HCT116 (cell line): ENCODE measurements around the gene GFOD2. TPM values are rescaled to one million over a fixed set of nuclear protein-coding genes. Genes with fewer than 3 reads are reported as not detected.

ENCODE experiments used
- ATAC-seq: fragments of 200-7000 bp; cut with Tn5 transposase; 2 replicates; pipeline ENCODE4 v1.9.1; 2020; ENCODE audit warnings: mild to moderate bottlenecking, moderate library complexity
- BruUV-seq: library from RNA; stranded (reverse); fragments of 400-500 nt; replicated peaks from 2 replicates; lab custom pipeline; 2021; lab: Mats Ljungman, UMichigan
- CTCF ChIA-PET: fragments of 300-600 bp; sonication (Branson Sonifier 250); formaldehyde crosslinking; loops from one replicate; lab custom pipeline; 2021; ENCODE audit warnings: antibody characterized with exemption; lab: Charles Lee
- POLR2A ChIA-PET: fragments of 300-600, 350-600 bp; sonication (Branson Sonifier 250); formaldehyde crosslinking; loops from one replicate; lab custom pipeline; 2021; ENCODE audit warnings: antibody characterized with exemption; lab: Charles Lee
- RAD21 ChIA-PET, 2 experiments: fragments of 300-600 bp; sonication (Branson Sonifier 250); formaldehyde crosslinking; loops; one replicate each; lab custom pipeline; 2023; ENCODE audit warnings: low total read pairs in 2 of 2; ENCODE audit not compliant: uncharacterized antibody in 2 of 2, unreplicated experiment in 2 of 2, low non-redundant PET in 1 of 2; lab: Charles Lee
- DNase-seq: peaks from one replicate; pipeline ENCODE4 v3.0.0-alpha.2; 2010; ENCODE audit warnings: low read depth, low spot score
- H2AFZ ChIP-seq: fragments of 200-600 bp; shearing (Covaris generic), sonication (generic); 2 replicates; pipeline ENCODE4 v1.6.1; 2017; ENCODE audit warnings: low read depth, mixed run types, mixed read lengths, antibody characterized with exemption, low read length; ENCODE audit not compliant: poor library complexity, severe bottlenecking
- H3K27ac ChIP-seq: 2 replicates; pipeline ENCODE4 v1.5.1; 2012; ENCODE audit warnings: low read depth, low read length
- H3K27me3 ChIP-seq: fragments of 200-600 bp; sonication (generic); 2 replicates; pipeline ENCODE4 v1.6.1; 2016; ENCODE audit warnings: mixed run types, low read length, mixed read lengths; ENCODE audit not compliant: insufficient read depth
- H3K36me3 ChIP-seq, 2 experiments: fragments of 200-500 bp in 1 of 2; fragments of 200-600 bp in 1 of 2; sonication (Bioruptor generic) in 1 of 2; sonication (generic) in 1 of 2; 2 replicates each; pipeline versions ENCODE4 v1.5.1 to v1.6.1; 2014 to 2016; ENCODE audit warnings: low read length in 2 of 2, inconsistent platforms in 1 of 2, mixed read lengths in 1 of 2, mixed run types in 1 of 2; ENCODE audit not compliant: insufficient read depth in 2 of 2, control insufficient read depth in 1 of 2
- H3K4me1 ChIP-seq, 2 experiments: fragments of 200-600 bp in 1 of 2; sonication (generic) in 1 of 2; 2 replicates each; pipeline versions ENCODE4 v1.5.1 to v1.6.1; 2012 to 2017; ENCODE audit warnings: low read length in 2 of 2, inconsistent platforms in 1 of 2, mild to moderate bottlenecking in 1 of 2, mixed read lengths in 1 of 2, mixed run types in 1 of 2, moderate library complexity in 1 of 2; ENCODE audit not compliant: insufficient read depth in 2 of 2, control insufficient read depth in 1 of 2
- H3K4me2 ChIP-seq: fragments of 200-600 bp; sonication (generic); 2 replicates; pipeline ENCODE4 v1.6.1; 2017; ENCODE audit warnings: mixed run types, low read length, mixed read lengths
- H3K4me3 ChIP-seq, 2 experiments: fragments of 200-600 bp in 1 of 2; sonication (generic) in 1 of 2; replicated peaks in 1 of 2; 2 replicates each; pipeline ENCODE4 v1.5.1; 2011 to 2016; ENCODE audit warnings: low read length in 2 of 2, control low read depth in 1 of 2, low read depth in 1 of 2, mild to moderate bottlenecking in 1 of 2, mixed read lengths in 1 of 2, mixed run types in 1 of 2
- H3K79me2 ChIP-seq: fragments of 200-600 bp; sonication (generic); 2 replicates; pipeline ENCODE4 v1.6.1; 2017; ENCODE audit warnings: mild to moderate bottlenecking, mixed run types, low read length, moderate library complexity, mixed read lengths; ENCODE audit not compliant: insufficient read depth
- H3K9ac ChIP-seq: fragments of 200-600 bp; sonication (generic); 2 replicates; pipeline ENCODE4 v1.6.1; 2016; ENCODE audit warnings: low read length, mixed read lengths
- H3K9me2 ChIP-seq: fragments of 200-600 bp; sonication (generic), shearing (Covaris generic); 2 replicates; pipeline ENCODE4 v1.6.1; 2017; ENCODE audit warnings: mixed run types, mild to moderate bottlenecking, moderate library complexity; ENCODE audit not compliant: insufficient read depth
- H3K9me3 ChIP-seq, 2 experiments: fragments of 200-500 bp in 1 of 2; fragments of 200-600 bp in 1 of 2; sonication (Bioruptor generic) in 1 of 2; sonication (generic) in 1 of 2; 2 replicates each; pipeline ENCODE4 v1.6.1; 2014 to 2017; ENCODE audit warnings: low read length in 2 of 2, mixed read lengths in 2 of 2, inconsistent platforms in 1 of 2, low read depth in 1 of 2, mild to moderate bottlenecking in 1 of 2, mixed run types in 1 of 2, moderate library complexity in 1 of 2; ENCODE audit not compliant: control insufficient read depth in 1 of 2, insufficient read depth in 1 of 2
- H4K20me1 ChIP-seq: fragments of 200-600 bp; sonication (generic), shearing (Covaris generic); 2 replicates; pipeline ENCODE4 v1.6.1; 2017; ENCODE audit warnings: mixed run types, mild to moderate bottlenecking, moderate library complexity; ENCODE audit not compliant: insufficient read depth
- CBX3 ChIP-seq: IDR thresholded peaks from 2 replicates; pipeline ENCODE4 v1.6.1; 2012; ENCODE audit warnings: low read depth
- CTCF ChIP-seq, 3 experiments: fragments of 200-600 bp in 1 of 3; sonication (generic) in 1 of 3; IDR thresholded peaks in 2 of 3; conservative IDR thresholded peaks in 1 of 3; 2 replicates each; pipeline ENCODE4 v1.5.1; 2012 to 2017; ENCODE audit warnings: low read depth in 2 of 3, low read length in 2 of 3, antibody characterized with exemption in 1 of 3, borderline replicate concordance in 1 of 3, control low read depth in 1 of 3, mild to moderate bottlenecking in 1 of 3, mixed read lengths in 1 of 3, mixed run types in 1 of 3, moderate library complexity in 1 of 3; ENCODE audit not compliant: insufficient read depth in 1 of 3
- ELF1 ChIP-seq: IDR thresholded peaks from 2 replicates; pipeline ENCODE4 v1.6.1; 2012; ENCODE audit warnings: low read depth, borderline replicate concordance
- EZH2 ChIP-seq: fragments of 200-600 bp; sonication (generic); IDR thresholded peaks from 2 replicates; pipeline ENCODE4 v1.6.1; 2017; ENCODE audit warnings: antibody characterized with exemption, mixed run types
- EZH2phosphoT487 ChIP-seq: fragments of 200-600 bp; IDR thresholded peaks from 2 replicates; pipeline ENCODE4 v1.6.1; 2018; ENCODE audit warnings: antibody characterized with exemption, borderline replicate concordance
- FOSL1 ChIP-seq: IDR thresholded peaks from 2 replicates; pipeline ENCODE4 v1.6.1; 2012; ENCODE audit warnings: low read depth
- MAX ChIP-seq: IDR thresholded peaks from 2 replicates; pipeline ENCODE4 v1.6.1; 2012
- POLR2A ChIP-seq: IDR thresholded peaks from 2 replicates; pipeline ENCODE4 v1.7.0; 2011; ENCODE audit warnings: borderline replicate concordance; ENCODE audit not compliant: insufficient read depth, insufficient read length; ENCODE audit errors: extremely low read depth
- REST ChIP-seq: IDR thresholded peaks from 2 replicates; pipeline ENCODE4 v1.6.1; 2012; ENCODE audit warnings: low read depth
- SRF ChIP-seq: IDR thresholded peaks from 2 replicates; pipeline ENCODE4 v1.6.1; 2012; ENCODE audit warnings: low read depth
- YY1 ChIP-seq: IDR thresholded peaks from 2 replicates; pipeline ENCODE4 v1.6.1; 2011; ENCODE audit warnings: low read length, low read depth, moderate library complexity, mild to moderate bottlenecking; ENCODE audit not compliant: insufficient replicate concordance; ENCODE audit errors: extremely low read depth
- ZBTB33 ChIP-seq: IDR thresholded peaks from 2 replicates; pipeline ENCODE4 v1.6.1; 2011; ENCODE audit warnings: mild to moderate bottlenecking, low read length, moderate library complexity; ENCODE audit not compliant: insufficient replicate concordance; ENCODE audit errors: extremely low read depth
- ZFX ChIP-seq: fragments of 450-650 bp; IDR thresholded peaks from 2 replicates; pipeline ENCODE4 v1.6.1; 2017
- intact Hi-C: fragments of 100-400 bp; cut with micrococcal nuclease; formaldehyde crosslinking; loops from 2 replicates; pipeline ENCODE4 v1.10.0; 2022
- total RNA-seq: library from RNA; stranded (reverse); gene quantifications from one replicate; pipeline ENCODE4 v1.2.1, GENCODE V29; 2021; ENCODE audit not compliant: unreplicated experiment

Gene GFOD2
- total RNA-seq, 1 experiment from 2014 or later, result 17.4 TPM

GRCh38 chr16:67758966-67759365 lies 39.9 kb upstream of the GFOD2 start (continued):
- TF ChIP-seq CTCF (IDR thresholded peaks at IDR 0.05 in 2 of 3, conservative IDR thresholded peaks at IDR 0.05 in 1 of 3; ENCODE audit: borderline replicate concordance in 1 of 3, insufficient read depth in 1 of 3, low read depth in 2 of 3, low read length in 2 of 3) (no peak), YY1 (no peak), POLR2A (no peak), SRF (no peak), ZFX (no peak), FOSL1 (no peak)
- TF ChIP-seq, all 23 proteins: peak for 0

- H3K36me3 ChIP-seq, result no peaks in the 10 kb centered on the region
- no peak for DNase-seq
- POLR2A ChIA-PET, result no interaction called here
- no peaks in the 10 kb centered on the region for H3K79me2 ChIP-seq
- H3K4me2 ChIP-seq, result no peak overlapping the region
- H4K20me1 ChIP-seq, result no peaks in the 10 kb centered on the region
- no peak overlapping the region for H3K4me3 ChIP-seq
- peaks cover 0 to 7% of the 10 kb centered on the region in 2 experiments; a peak in 2 of 4 replicates for H3K4me1 ChIP-seq
- CTCF ChIA-PET, result no interaction called here
- RAD21 ChIA-PET, result no interaction called here
- BruUV-seq, result no TSS peak
- no peak overlapping the region for H2AFZ ChIP-seq
- no peaks in the 10 kb centered on the region for H3K9me2 ChIP-seq
- H3K27me3 ChIP-seq, result no peaks in the 10 kb centered on the region
- H3K27ac ChIP-seq, result no peak overlapping the region
- no peaks in the 10 kb centered on the region for H3K9me3 ChIP-seq
- intact Hi-C loops, result no loop called here
- ATAC-seq, result no peak
- H3K9ac ChIP-seq, result no peak overlapping the region
- TF ChIP-seq FOSL1, result no peak
- TF ChIP-seq CBX3, result no peak
- no peak for TF ChIP-seq ZBTB33
- TF ChIP-seq ZFX, result no peak
- TF ChIP-seq REST, result no peak
- no peak for TF ChIP-seq ELF1
- TF ChIP-seq MAX, result no peak
- TF ChIP-seq CTCF (IDR thresholded peaks at IDR 0.05 in 2 of 3, conservative IDR thresholded peaks at IDR 0.05 in 1 of 3; ENCODE audit: borderline replicate concordance in 1 of 3, insufficient read depth in 1 of 3, low read depth in 2 of 3, low read length in 2 of 3), result no peak
- no peak for TF ChIP-seq YY1
- no peak for TF ChIP-seq POLR2A
- no peak for TF ChIP-seq EZH2
- no peak for TF ChIP-seq EZH2phosphoT487
- no peak for TF ChIP-seq SRF
Observed at GRCh38 chr16:67758006-67758405, 38.9 kb upstream of the GFOD2 start.
